Adipocyte (in vitro differentiated cells): ENCODE measurements around the gene VPS18.
A peak's percentile ranks its signal among the peaks of the same experiment; 100 is the strongest.

ENCODE experiments used
- DNase-seq: peaks from one replicate; pipeline ENCODE4 v3.0.0-alpha.2; 2015; ENCODE audit warnings: low read depth
- H3K27me3 ChIP-seq: replicated peaks from 2 replicates; pipeline ENCODE4 v1.7.0; 2013; ENCODE audit warnings: mild to moderate bottlenecking, low read length, moderate library complexity; ENCODE audit not compliant: control insufficient read depth, insufficient read depth
- H3K36me3 ChIP-seq: 2 replicates; pipeline ENCODE4 v1.7.0; 2013; ENCODE audit warnings: low read length, mild to moderate bottlenecking, moderate library complexity; ENCODE audit not compliant: control insufficient read depth, insufficient read depth, severe bottlenecking
- H3K4me1 ChIP-seq: 2 replicates; pipeline ENCODE4 v1.7.0; 2013; ENCODE audit warnings: mild to moderate bottlenecking, low read length, moderate library complexity; ENCODE audit not compliant: control insufficient read depth, insufficient read depth
- H3K4me3 ChIP-seq: 2 replicates; pipeline ENCODE4 v1.7.0; 2013; ENCODE audit warnings: mild to moderate bottlenecking, low read length, moderate library complexity
- H3K9ac ChIP-seq: 2 replicates; pipeline ENCODE4 v1.7.0; 2013; ENCODE audit warnings: mild to moderate bottlenecking, low read length, moderate library complexity
- H3K9me3 ChIP-seq: 2 replicates; pipeline ENCODE4 v1.7.0; 2013; ENCODE audit warnings: mild to moderate bottlenecking, low read length, moderate library complexity; ENCODE audit not compliant: control insufficient read depth

The VPS18 gene

DNA sequence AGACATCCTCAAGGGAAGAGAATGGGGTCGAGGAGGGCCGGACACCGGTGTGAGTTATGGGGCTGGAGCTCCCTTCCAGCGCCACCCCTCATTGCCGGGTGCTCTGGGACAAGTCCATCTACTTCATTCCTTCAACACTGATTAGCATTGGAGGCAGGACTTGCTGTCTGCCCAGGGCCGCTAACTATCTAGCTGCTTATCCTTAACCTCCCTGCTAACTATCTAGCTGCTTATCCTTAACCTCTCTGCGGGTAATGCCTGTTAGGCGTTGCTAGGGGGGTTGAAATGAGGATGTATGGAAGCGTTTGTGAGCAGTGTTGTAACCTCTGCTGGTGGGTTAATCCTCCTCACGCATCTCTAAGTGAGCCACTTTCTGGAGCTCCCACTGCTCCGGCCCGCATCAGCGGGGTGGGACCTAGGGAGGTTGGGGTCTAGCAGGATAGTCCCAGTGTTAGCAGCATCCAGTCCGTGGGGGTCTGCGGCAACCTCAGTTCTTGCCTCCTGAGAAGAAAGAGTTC is 48.1 kb downstream of the VPS18 start:
- Histone ChIP-seq H3K9me3 (no peaks in the 10 kb centered on the region), H3K27me3 (peaks cover 13% of the 10 kb centered on the region), H3K4me3 (peak overlapping the region; percentile 76), H3K4me1 (peaks cover 13% of the 10 kb centered on the region), H3K9ac (peak overlapping the region; percentile 78), H3K36me3 (no peaks in the 10 kb centered on the region)
- DNase-seq = no peak

DNA sequence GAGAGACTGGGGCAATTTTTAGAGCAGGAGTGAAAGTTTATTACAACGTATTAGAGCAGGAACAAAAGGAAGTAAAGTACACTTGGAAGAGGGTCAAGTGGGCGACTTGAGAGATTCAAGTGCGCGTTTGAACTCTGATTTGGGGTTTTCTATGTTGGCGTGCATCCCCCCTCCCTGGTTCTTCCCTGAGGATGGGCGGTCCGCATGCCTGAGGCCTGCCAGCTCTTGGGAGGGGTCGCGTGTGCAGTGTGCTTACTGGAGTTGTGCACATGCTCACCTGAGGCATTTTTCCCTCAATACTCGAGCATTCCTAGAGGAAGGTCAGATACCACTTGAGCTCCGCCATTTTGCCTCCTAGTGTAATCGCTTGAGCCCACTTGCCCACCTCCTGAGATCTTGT is 48.6 kb downstream of the VPS18 start:
- peaks cover 13% of the 10 kb centered on the region for H3K27me3 ChIP-seq
- no peaks in the 10 kb centered on the region for H3K36me3 ChIP-seq
- no peak for DNase-seq
- H3K4me1 ChIP-seq = peaks cover 13% of the 10 kb centered on the region
- no peaks in the 10 kb centered on the region for H3K9me3 ChIP-seq
- no peak overlapping the region for H3K9ac ChIP-seq
- H3K4me3 ChIP-seq = no peak overlapping the region

DNA sequence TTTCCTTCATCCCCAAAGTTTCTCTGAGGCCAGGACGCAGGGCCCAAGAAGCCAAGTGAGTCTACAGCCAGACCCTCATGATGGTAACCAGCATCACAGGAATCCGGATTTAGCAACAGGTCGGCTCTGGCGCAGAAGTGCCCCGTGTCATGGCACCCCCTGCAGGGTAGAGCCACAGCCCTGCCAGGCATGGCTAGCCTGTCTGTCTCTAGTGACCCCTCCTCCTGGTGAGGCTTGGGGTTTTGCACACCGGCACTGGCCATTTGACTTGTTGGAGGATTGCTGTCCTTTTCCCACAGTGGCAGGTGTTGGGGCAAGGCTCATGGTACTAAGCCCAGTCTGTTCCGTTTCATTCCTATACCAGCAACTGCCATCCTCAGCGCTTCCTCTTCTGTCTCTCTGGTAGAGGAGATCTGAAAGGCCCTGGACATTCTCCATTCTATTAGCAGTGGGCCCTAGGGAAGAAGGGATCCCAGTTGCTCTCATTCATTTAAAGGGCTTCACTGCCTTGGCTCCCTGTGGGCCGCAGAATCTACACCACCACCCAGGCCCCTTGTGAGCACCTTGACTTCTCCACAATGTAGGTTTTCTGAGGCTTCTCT is 49.6 kb downstream of the VPS18 start:
- Histone ChIP-seq H3K4me1 (peaks cover 13% of the 10 kb centered on the region), H3K27me3 (peaks cover 13% of the 10 kb centered on the region), H3K36me3 (no peaks in the 10 kb centered on the region), H3K4me3 (no peak overlapping the region), H3K9ac (no peak overlapping the region), H3K9me3 (no peaks in the 10 kb centered on the region)
- no peak for DNase-seq

DNA sequence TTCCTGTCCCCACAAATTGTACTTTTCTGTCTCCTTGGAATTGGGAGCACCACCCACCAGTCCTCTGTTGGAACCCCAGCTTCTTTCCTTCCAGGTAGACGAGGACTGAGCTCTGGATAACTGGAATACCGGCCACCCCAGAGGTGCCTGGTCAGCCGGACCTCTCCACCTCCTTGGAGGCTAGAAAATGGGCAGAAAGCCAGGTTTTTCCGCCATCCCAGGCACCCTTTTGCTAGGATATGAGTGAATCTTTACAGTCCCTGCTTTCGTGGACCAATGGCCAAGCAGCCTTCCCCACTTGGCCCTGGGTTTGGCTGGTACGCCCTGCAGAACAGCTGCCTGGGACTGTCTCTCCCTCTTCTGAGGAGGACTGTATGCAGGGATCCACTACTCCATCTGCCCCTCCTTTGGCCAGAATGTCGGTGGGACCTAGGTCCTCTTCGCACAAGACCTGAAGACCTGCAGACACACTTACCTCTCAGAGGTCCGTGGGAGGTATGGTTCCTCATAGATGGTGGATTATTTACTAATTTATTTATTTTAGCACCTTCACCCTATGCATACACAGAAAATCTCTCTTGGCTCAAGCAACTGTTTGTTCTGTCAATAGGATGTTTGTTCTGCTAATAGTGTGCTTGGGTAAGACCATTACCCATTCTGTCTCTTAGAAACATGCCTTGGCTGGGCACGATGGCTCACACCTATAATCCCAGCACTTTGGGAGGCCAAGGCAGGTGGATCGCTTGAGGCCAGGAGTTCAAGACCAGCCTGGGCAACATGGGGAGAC is 50.5 kb downstream of the VPS18 start:
- Histone ChIP-seq H3K36me3 (no peaks in the 10 kb centered on the region), H3K4me1 (peaks cover 13% of the 10 kb centered on the region), H3K9me3 (no peaks in the 10 kb centered on the region), H3K27me3 (peaks cover 13% of the 10 kb centered on the region), H3K4me3 (no peak overlapping the region), H3K9ac (no peak overlapping the region)
- no peak for DNase-seq

DNA sequence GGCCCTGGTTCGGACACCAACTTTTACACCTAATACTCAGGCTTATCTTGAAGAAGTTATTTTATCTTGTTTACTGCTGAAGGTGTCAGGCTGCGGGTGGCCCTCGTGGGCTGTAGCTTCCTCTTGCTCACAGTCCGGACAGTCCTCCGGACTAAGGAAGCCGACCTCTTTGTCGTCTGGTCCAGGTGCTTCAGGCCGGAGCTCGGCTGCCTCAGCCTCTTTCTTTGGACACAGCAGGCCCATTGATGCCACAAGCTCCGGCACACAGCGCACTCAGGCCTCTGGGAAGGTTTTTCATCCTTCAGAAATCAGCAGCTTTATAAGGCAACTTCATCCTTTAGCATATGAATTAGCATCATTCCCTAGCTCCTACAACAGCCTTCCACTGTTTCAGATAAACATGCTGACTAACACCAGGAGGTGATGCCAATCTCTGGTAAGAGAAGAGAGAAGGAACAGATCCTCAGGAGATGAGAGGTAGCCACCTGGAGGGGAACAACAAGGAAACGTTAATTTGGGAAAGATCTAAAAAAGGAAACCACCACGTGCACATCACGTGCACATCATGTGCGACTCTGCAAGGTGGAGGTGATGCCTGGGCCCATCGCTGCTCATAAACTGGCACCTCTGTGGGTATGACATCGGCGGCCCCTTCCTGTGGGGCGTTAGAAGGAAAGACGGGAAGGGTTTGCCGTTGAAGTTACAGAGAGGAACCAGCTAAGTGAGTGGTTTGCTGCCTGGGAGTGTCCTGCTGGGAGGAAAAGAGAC is 54.6 kb downstream of the VPS18 start:
- Histone ChIP-seq H3K4me3 (no peak overlapping the region), H3K27me3 (peaks cover 13% of the 10 kb centered on the region), H3K9me3 (no peaks in the 10 kb centered on the region), H3K9ac (no peak overlapping the region), H3K36me3 (no peaks in the 10 kb centered on the region), H3K4me1 (peaks cover 8% of the 10 kb centered on the region)
- DNase-seq = no peak

DNA sequence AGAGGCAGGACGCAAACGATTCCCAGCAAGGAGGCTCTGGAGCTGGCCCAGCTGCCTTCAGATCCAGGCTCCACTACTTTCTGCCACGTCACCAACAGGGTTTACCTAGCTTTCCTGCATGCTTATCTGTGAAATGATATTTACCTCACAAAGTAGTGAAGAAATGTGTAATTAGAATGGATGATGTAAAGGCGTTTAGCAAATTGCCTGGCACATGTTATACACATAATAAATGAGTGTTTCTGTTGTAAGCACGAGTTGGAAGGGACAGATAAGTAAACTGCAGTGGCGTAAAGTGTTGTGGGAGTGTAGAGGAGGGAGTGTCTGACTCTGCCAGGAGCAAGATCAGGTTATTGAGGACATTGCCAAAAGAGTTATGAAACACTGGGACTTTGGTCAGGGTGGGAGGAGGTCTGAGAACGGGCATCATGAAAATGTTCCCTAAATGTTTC is 55.5 kb downstream of the VPS18 start:
- H3K36me3 ChIP-seq = no peaks in the 10 kb centered on the region
- no peaks in the 10 kb centered on the region for H3K9me3 ChIP-seq
- DNase-seq = no peak
- H3K4me1 ChIP-seq = peaks cover 11% of the 10 kb centered on the region
- H3K9ac ChIP-seq = no peak overlapping the region
- no peak overlapping the region for H3K4me3 ChIP-seq
- peaks cover 5% of the 10 kb centered on the region for H3K27me3 ChIP-seq

DNA sequence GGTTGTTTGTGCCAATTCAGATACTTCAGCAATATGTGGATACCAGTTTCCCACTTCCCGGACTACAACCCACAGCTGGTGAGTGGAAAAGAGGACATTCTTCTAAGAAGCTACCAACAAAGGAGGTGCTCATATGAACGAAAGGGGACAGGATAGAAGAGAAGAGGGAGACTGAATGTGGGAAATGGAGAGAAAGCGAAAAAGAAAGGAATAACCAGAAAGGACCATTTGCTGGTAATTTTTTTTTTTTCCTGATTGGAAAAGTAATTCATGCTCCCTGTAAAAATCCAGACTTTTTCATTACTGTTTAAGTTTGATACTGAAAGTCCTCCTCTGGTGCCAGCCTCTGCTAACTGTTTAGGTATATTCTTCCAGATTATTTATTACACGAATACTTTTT is 57.5 kb downstream of the VPS18 start:
- no peak overlapping the region for H3K4me3 ChIP-seq
- H3K36me3 ChIP-seq = peaks cover 11% of the 10 kb centered on the region
- H3K9me3 ChIP-seq = no peaks in the 10 kb centered on the region
- H3K9ac ChIP-seq = no peak overlapping the region
- H3K4me1 ChIP-seq = peaks cover 11% of the 10 kb centered on the region
- no peaks in the 10 kb centered on the region for H3K27me3 ChIP-seq
- no peak for DNase-seq

DNA sequence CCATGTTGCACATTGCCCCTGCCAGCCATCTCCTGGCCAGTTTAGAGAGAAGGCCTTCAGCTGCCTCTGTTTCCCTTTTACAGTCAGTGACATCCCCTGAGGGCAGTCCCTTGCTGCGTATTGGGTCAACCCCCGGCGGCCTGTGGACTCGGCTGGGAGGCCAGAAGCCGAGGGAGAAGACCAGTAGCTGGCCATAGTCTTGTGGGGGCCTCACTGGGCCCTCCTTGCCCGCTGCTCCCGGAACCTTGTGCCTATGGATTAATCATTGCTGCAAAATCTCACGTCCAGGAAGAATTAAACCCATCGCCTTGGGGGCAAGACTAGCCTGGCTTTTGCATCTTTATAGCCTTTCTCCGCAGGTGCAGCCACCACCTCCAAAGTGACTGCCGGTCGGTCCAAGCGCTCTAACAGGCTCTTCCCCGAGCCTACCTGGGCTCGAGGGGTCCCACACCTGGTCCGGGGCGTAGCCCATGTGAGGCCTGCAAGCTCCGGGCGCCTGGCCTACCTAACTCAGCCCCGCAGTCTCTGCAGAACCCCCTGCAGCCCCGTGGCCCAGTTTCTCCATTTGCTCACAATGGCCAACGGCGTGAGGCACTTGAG is 58.2 kb downstream of the VPS18 start:
- peaks cover 11% of the 10 kb centered on the region for H3K36me3 ChIP-seq
- H3K4me1 ChIP-seq = peaks cover 11% of the 10 kb centered on the region
- no peaks in the 10 kb centered on the region for H3K27me3 ChIP-seq
- DNase-seq = no peak
- peak overlapping the region; percentile 93 for H3K4me3 ChIP-seq
- H3K9ac ChIP-seq = peak overlapping the region; percentile 90
- no peaks in the 10 kb centered on the region for H3K9me3 ChIP-seq

DNA sequence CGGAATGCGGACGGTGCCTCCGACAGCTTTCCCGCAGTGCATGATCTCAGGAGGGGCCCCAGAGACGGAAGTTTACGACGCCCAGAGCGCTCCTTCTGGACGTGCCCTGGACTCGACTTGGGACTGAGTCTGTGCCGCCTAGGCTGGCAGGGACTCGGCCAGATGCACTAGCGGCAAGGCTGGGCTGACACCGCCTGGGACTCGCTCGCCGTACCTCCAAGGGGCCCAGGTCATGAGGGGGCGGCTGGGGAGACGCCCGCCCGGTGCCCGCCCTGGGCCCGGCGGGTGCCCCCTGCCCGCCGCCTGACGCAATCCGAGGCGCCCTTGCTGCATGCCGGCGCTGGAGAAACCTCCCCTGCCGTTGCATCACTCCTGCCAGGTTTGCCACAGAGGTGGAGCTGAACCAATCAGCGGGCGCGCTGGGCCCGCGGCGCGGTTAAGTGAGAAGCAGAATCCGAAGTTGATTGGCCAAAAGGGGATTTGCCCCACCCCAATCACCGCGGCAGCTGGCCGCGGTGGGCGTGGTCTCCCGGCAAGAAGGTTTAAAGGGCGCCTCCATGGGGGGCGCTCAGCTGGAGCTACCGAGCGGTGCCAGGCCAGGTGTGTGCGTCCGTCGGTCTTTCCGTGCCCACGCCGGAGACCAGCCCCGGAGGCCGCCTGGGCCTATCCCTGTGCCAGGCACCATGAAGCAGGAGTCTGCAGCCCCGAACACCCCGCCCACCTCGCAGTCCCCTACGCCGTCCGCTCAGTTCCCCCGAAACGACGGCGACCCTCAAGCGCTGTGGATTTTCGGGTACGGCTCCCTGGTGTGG is 58.9 kb downstream of the VPS18 start, which contains the start of gene CHAC1:
TSS of gene CHAC1 (plus strand) at position 571 of the 812 bp plus-strand sequence. CDS start at position 684, 113 bp downstream.
- peaks cover 11% of the 10 kb centered on the region for H3K36me3 ChIP-seq
- H3K4me1 ChIP-seq = peaks cover 11% of the 10 kb centered on the region
- H3K9me3 ChIP-seq = no peaks in the 10 kb centered on the region
- peak within 1 kb of the TSS; percentile 93 for H3K4me3 ChIP-seq
- DNase-seq = peak; percentile 98
- no peaks in the 10 kb centered on the region for H3K27me3 ChIP-seq
- peak within 1 kb of the TSS; percentile 90 for H3K9ac ChIP-seq
